Activated effector memory CD4-positive, alpha-beta T cell treated with Interleukin-2 at 50 U/mL for 16 hours (primary cell): ENCODE measurements around the gene THAP2.
"Not testable (repeated sequence)": the region's sequence is repeated elsewhere in the genome, so short reads cannot be mapped to it uniquely, and the experiment has no call there.

ENCODE experiments used
- DNase-seq: peaks from one replicate; pipeline ENCODE4 v3.0.0-alpha.2; 2020

Gene THAP2

DNA sequence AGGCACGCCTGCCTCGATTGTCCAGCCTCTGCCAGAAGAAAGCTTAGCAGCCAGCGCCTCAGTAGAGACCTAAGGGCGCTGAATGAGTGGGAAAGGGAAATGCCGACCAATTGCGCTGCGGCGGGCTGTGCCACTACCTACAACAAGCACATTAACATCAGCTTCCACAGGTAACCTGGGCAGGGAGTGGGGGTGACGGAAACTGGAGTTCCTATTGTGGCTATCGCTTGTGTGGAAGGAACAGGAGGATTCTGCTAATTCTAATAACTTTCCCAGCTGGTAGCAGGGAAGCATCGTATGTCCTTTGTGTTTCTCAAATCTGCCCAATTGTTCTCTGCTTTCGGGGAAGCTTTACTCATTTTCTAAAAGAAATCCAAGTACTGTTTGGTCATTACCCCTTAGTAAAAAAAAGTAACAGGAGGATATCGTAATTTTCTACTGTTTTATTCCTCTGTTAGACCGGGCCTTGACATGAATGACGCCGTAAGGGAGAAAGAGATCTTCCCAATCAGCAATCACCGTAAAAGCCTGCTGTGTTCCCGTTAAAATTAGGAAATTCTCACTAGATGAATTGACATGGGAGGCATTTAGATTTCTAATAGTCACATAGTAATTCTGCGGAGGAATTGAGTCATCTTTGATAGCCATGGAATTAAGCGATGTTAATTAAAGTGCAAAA, 449 bp downstream of the THAP2 start:
- no peak for DNase-seq

DNA sequence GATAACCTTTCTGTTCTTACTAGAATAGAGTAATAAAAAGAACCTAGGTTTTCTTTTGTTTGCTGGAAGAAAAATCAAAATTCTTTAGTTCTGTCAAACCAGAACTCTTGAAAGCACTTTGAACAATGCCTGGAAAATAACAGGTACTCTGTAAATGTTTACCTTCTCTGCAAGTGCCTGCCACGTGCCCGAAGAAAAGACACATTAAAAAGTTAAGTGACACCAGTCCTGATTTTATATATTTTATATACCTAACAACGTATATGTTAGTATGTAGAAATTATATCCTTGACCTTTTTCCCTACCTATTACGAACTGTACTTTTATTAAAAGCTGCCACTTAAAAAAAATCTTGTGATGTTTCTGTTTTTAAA, 976 bp downstream of the THAP2 start:
- no peak for DNase-seq

- DNase-seq, result no peak
These were observed 2.2 kb downstream of the THAP2 start for GRCh38 chr12:71666259-71666658.

- DNase-seq, result no peak
These were observed 7.2 kb downstream of the THAP2 start for GRCh38 chr12:71671311-71671710.

DNA sequence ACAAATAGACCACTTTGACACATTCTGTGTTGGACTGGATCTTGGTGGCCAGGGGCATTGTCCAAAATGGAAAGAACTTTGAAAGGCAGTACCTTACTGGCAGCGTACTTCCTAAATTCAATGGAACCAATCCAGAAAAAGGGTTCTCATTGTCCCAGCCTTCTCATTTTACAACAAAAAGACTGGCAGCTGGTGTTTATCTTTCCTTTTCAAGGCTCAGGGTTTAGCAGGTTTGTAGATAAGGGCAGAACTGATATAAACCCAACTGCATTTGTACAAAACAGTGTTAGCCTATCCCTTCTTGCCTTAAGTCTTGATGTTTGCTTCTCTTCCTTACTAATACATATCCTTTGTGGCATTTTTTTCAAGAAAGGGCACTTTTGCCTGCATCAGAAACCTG, 7.7 kb downstream of the THAP2 start:
- no peak for DNase-seq

DNA sequence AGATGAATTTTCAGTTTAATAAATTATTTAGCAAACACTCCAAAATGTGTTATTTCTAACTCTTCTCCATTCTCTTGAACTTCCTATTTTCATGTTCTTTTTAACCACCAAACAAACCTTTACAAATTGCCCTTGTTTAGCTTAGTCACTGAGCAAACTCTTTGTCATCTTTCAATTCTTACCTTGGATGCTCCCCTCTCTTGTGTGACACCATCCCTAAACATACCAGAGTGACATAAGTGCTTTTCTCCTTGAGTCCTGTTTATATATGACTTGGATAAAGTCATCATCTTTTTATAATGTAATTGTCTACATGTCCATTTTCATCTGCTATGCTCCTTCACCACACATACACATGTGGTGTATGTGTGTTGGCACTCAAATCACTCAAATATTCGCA, 18.4 kb downstream of the THAP2 start:
- no peak for DNase-seq

- no peak for DNase-seq
These were observed 19.5 kb downstream of the THAP2 start for GRCh38 chr12:71683633-71684032.

DNA sequence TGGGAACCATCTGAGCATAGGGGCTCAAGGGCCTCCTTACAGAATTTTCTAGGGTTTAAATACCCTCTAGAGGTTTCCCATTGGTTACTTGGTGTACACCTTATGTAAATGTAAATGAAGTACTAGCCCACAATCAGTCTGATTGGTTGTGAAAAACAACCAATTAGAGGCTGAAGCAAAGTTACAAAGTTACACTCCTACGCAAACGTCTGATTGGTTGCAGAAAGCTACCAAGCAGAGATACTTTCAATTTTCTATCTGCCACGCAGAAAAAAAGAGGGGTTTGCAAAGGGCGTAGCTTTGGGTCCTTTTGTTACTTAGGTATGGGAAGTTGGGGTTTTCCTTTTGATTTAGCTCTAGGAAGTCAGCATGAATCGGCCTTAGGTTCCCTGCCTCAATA, 20.0 kb downstream of the THAP2 start:
- no peak for DNase-seq

- no peak for DNase-seq
These were observed 21.3 kb downstream of the THAP2 start for GRCh38 chr12:71685312-71685906.

- DNase-seq, result peak; percentile 75
These were observed 22.0 kb downstream of the THAP2 start, which contains the start of gene TMEM19 for GRCh38 chr12:71685914-71686657. Gene TMEM19, plus strand, starts transcription at chr12:71686082. Its CDS starts 599 bp downstream, at chr12:71686681.

DNA sequence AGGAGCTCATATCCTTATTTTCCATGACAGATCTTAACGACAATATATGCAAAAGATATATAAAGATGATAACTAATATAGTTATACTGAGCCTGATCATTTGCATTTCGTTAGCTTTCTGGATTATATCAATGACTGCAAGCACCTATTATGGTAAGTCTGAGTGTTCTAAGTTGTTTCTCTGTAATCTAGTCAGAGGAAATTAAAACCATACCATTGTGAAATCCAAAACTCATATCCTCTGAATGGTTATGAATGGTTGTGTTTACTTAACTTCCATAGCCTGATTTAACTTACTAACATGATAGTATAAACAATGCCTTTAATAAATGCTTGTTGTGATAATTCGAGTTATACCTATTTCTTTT, 22.5 kb downstream of the THAP2 start:
- no peak for DNase-seq

- DNase-seq, result not testable (repeated sequence)
These were observed 23.1 kb downstream of the THAP2 start for GRCh38 chr12:71687172-71687571.

DNA sequence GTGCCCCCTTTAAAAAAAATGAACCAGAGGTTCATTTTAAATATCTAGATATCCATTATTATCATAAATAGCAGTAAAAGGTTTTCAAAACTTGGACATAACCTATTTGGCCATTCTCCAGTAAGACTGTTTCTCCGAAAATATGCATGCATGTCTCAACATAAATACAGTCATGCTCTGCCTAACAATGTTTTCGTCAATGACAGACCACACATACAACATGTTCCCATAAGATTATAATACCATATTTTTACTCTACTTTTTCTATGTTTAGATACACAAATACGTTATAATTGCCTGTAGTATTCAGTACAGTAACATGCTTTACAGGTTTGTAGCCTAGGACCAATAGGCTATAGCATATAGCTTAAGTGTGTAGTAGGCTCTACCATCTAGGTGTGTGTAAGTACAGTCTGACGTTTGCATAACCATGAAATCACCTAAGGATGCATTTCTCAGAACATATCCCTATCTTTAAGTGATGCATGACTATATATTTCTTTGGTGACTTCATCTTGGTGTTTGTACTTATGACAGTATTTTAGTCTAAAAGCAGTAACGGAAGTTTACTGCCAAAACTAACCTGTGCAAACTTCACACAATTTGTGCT, 25.0 kb downstream of the THAP2 start:
- DNase-seq, result no peak

DNA sequence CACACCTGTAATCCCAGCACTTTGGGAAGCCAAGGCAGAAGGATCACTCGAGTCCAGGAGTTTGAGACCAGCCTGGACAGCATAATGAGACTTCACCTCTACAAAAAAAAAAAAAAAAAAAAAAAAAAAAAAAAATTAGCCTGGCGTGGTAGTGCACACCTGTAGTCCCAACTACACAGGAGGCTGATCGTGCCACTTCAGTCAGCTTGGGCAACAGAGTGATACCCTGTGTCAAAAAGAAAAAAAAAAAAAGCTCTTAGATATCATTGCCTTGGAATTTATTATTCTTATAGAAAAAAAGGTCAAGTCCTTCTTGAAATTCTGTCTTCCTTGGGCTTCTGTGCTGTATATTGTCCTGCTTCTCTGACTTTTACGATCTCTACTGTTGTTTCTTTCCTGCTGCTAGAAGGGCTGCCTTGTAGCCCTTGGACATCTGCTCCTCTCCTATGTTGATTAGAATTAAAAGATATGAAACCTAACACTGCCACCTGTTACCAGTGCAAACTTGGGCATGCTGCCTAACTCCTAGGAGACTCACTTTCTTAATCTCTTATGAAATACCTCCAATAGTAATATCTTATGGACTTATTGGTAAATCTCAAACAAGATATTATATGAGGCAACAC, 27.5 kb downstream of the THAP2 start:
- no peak for DNase-seq

- DNase-seq, result no peak
These were observed 29.0 kb downstream of the THAP2 start for GRCh38 chr12:71693126-71693525.

DNA sequence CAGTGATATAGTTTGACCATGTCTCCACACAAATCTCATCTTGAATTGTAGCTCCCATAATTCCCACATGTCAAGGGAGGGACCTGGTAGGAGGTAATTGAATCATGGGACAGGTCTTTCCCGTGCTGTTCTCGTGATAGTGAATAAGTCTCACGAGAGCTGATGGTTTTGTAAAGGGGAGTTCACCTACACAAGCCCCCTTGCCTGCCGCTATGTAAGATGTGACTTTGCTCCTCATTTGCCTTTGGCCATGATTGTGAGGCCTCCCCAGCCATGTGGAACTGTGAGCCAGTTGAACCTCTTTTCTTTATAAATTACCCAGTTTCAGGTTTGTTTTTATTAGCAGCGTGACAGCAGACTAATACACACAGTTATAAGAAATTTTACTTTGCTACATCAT, 29.6 kb downstream of the THAP2 start:
- DNase-seq, result not testable (repeated sequence)

- DNase-seq, result no peak
These were observed 30.2 kb downstream of the THAP2 start for GRCh38 chr12:71694099-71694820.

- DNase-seq, result no peak
These were observed 31.7 kb downstream of the THAP2 start for GRCh38 chr12:71695782-71696181.

DNA sequence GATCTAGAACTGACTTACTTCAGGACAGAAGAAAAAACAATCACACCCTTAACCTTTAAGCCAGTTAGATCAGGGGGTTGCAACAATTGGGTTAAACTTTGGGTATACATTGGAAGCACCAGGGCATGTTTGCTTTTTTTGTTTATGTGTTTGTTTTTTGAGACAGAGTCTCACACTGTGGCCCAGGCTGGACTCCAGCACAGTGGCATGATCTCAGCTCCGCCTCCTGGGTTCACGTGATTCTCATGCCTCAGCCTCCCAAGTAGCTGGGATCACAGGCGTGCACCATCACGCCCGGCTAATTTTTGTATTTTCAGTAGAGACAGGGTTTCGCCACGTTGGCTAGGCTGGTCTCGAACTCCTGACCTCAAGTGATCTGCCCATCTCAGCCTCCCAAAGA, 38.1 kb downstream of the THAP2 start:
- DNase-seq, result not testable (repeated sequence)

DNA sequence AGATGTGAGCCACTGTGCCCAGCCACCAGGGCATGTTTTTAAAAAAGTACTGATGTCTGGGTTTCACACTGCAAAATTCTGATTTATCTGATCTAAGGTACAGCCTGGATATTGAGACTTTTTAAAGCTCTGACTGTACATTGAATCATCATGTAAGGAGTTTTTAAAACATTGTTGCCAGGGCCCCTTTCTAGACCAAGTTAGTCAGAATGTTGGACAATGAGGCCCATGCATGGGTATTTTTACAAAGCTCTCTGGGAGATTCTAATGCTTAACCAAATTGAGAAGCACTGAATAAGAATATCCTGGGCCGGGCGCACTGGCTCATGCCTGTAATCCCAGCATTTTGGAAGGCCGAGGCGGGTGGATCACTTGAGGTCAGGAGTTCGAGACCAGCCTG, 38.5 kb downstream of the THAP2 start:
- no peak for DNase-seq

DNA sequence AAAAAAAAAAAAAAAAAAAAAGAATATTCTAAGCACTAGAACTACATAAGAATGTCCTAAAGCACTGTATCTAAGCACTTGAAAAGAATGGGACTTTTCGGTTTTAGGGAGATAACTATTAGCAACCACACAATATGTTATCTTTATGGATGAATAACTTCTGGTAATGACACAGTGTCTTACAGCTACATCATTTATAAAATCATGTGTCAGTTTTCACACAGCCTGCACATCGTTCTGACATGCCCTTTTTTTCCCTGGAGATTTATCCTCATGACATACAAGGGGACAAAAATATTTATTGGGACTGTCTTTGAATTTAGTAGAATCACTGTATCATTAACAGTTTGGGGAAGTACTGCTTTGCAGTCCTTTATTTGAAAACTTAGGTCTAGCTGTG, 39.1 kb downstream of the THAP2 start:
- no peak for DNase-seq

GRCh38 chr12:71704920-71705319, 40.8 kb downstream of the THAP2 start:
- DNase-seq, result no peak

GRCh38 chr12:71708658-71709057, 44.6 kb downstream of the THAP2 start:
- DNase-seq, result no peak
